Activated T-helper 1 cell treated with anti-CD3 and anti-CD28 coated beads, Interleukin-12 subunit alpha, Interleukin-12 subunit beta, Interleukin-2, Interleukin-4 antibody, amounts not matched to agents 30 ng/mL and 10 ng/mL and 1 ng/mL, durations not matched to agents 14 hours and 24 hours and 36 hours (primary cell): ENCODE data around the gene AP1AR. TPM values are rescaled to one million over a fixed set of nuclear protein-coding genes. Genes with fewer than 3 reads are reported as not detected.
"Not testable (repeated sequence)": the region's sequence is repeated elsewhere in the genome, so short reads cannot be mapped to it uniquely, and the experiment has no call there.

ENCODE experiments used
- DNase-seq: peaks from one replicate; pipeline ENCODE4 v3.0.0; 2021; ENCODE audit warnings: low spot score
- H3K27ac Mint-ChIP-seq: one replicate; pipeline ENCODE4 v1.8.0; 2021; ENCODE audit warnings: mild to moderate bottlenecking, mixed read lengths
- H3K27me3 Mint-ChIP-seq: one replicate; pipeline ENCODE4 v1.8.0; 2022; ENCODE audit warnings: mild to moderate bottlenecking, moderate library complexity, mixed read lengths; ENCODE audit not compliant: insufficient read depth
- H3K36me3 Mint-ChIP-seq: one replicate; pipeline ENCODE4 v1.8.0; 2021; ENCODE audit warnings: low read depth, mixed read lengths
- H3K4me1 Mint-ChIP-seq: one replicate; pipeline ENCODE4 v1.8.0; 2021; ENCODE audit warnings: low read depth, mixed read lengths
- H3K4me3 Mint-ChIP-seq: one replicate; pipeline ENCODE4 v1.8.0; 2021; ENCODE audit warnings: mild to moderate bottlenecking, moderate library complexity, mixed read lengths
- H3K9me3 Mint-ChIP-seq: one replicate; pipeline ENCODE4 v1.8.0; 2021; ENCODE audit warnings: mixed read lengths
- intact Hi-C: fragments of 100-400 bp; cut with micrococcal nuclease; formaldehyde crosslinking; loops from one replicate; pipeline ENCODE4 v1.15.1; 2024
- total RNA-seq: library from RNA; stranded (reverse); gene quantifications from 2 replicates; pipeline ENCODE4 v1.2.3, GENCODE V29; 2022

The AP1AR gene
- total RNA-seq, 1 donor from 2014 or later = 25.1 TPM

DNA sequence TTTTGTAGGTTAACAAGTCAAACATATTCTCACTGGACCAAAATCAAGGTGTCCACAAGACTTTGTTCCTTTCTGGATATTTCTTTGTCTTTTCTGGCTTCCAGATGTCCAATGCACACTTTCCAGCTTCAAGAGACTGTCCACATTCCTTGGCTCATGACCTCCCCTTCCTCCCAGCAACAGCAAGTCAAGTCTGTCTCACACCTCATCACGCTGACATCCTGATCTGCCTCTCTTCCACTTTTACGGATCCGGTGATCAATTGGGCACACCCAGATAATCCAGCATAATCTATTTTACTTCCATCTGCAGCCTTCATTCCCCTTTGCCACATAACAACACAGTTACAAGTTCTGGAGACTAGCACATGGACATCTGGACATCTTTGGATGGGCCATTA, 44.5 kb downstream of the AP1AR start:
- Mint-ChIP-seq H3K4me3 (no peak overlapping the region), H3K4me1 (peaks cover 65% of the 10 kb centered on the region), H3K27me3 (no peaks in the 10 kb centered on the region), H3K9me3 (no peaks in the 10 kb centered on the region), H3K27ac (no peak overlapping the region), H3K36me3 (peaks cover 36% of the 10 kb centered on the region)
- DNase-seq = no peak
- intact Hi-C loops = no loop called here

GRCh38 chr4:112277220-112277619, 45.6 kb downstream of the AP1AR start:
- Mint-ChIP-seq H3K27me3 (no peaks in the 10 kb centered on the region), H3K4me1 (peaks cover 70% of the 10 kb centered on the region), H3K9me3 (peaks cover 9% of the 10 kb centered on the region), H3K4me3 (no peak overlapping the region), H3K36me3 (peaks cover 44% of the 10 kb centered on the region), H3K27ac (no peak overlapping the region)
- intact Hi-C loops = no loop called here
- DNase-seq = no peak

DNA sequence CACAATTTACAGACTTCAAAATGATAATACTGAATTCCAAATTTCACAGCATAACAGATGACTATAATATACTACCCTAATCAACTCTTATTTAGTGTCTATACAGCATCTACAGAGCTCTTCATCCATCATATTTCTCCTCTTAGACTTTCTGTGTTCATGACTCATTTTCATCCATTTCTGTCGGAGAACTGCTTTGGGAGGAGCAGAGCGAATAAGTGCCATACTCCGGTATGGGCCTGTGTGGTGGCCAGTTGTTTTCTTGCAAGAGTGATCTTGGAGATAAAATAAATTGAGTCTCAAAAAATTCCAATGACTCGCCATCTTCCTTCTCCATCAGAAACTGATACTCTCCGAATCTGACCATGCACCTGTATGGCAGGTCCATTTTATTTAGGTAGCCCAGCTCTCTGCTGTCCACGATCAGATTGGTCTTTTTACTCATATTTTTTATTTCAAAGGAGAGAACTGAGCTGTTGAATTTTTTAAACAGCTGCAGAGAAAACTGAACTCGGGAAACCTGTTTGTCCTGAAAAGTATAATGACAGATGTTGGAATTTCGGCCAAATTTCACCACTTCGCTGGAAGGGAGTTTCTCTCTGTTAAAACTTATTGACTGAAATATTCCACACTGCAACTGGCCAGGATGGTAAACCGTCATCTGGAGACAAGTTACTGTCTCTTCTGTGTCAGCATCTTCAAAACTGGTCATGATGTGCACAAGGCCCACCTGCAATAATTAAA, 46.3 kb downstream of the AP1AR start:
- intact Hi-C loops = no loop called here
- no peak overlapping the region for H3K4me3 Mint-ChIP-seq
- H3K27me3 Mint-ChIP-seq = no peaks in the 10 kb centered on the region
- no peak for DNase-seq
- peak overlapping the region; percentile 27 for H3K27ac Mint-ChIP-seq
- peaks cover 51% of the 10 kb centered on the region for H3K36me3 Mint-ChIP-seq
- peaks cover 11% of the 10 kb centered on the region for H3K9me3 Mint-ChIP-seq
- peaks cover 76% of the 10 kb centered on the region for H3K4me1 Mint-ChIP-seq

DNA sequence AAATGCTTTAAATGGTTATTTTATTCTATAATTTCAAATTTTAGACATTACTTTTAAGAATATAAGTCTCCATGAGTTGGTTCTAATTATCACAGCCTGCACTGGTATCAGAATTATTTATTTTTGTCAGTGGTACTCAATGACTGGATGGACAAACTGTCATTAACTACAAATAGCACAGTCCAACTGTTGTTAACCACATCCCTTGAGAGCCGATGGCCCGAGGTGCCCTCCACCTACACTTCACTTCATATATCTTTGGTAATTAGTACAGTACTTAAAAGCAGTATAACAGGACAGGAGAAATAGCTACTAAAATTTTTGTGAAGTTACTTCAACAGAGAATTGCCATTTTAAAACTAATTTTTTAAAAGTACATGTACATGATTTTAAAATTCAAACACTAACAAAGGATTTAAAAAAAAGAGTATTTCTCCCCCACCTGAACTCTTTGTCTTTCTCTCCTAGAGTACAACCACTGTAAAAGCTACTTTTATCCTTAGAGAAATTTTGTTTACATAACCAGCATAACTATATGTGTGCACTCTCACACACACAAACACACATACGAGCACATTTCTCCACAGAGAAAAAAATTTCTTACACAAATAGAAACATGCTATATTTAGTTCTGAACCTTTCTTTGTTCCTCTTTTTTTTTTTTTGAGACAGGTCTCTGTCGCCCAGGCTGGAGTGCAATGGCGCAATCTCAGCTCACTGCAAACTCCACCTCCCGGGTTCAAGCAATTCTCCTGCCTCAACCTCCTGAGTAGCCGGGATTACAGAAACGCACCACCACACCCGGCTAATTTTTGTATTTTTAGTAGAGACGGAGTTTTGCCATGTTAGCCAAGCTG, 47.7 kb downstream of the AP1AR start:
- H3K4me3 Mint-ChIP-seq = no peak overlapping the region
- peak overlapping the region; percentile 73 for H3K27ac Mint-ChIP-seq
- H3K4me1 Mint-ChIP-seq = peaks cover 77% of the 10 kb centered on the region
- no peak for DNase-seq
- no peaks in the 10 kb centered on the region for H3K27me3 Mint-ChIP-seq
- intact Hi-C loops = no loop called here
- peaks cover 11% of the 10 kb centered on the region for H3K9me3 Mint-ChIP-seq
- peaks cover 53% of the 10 kb centered on the region for H3K36me3 Mint-ChIP-seq

GRCh38 chr4:112279882-112280315, 48.3 kb downstream of the AP1AR start:
- no peaks in the 10 kb centered on the region for H3K27me3 Mint-ChIP-seq
- DNase-seq = no peak
- H3K9me3 Mint-ChIP-seq = peaks cover 11% of the 10 kb centered on the region
- H3K4me1 Mint-ChIP-seq = peaks cover 83% of the 10 kb centered on the region
- peaks cover 51% of the 10 kb centered on the region for H3K36me3 Mint-ChIP-seq
- peak overlapping the region; percentile 19 for H3K27ac Mint-ChIP-seq
- H3K4me3 Mint-ChIP-seq = no peak overlapping the region
- intact Hi-C loops = no loop called here

GRCh38 chr4:112280386-112281056, 48.9 kb downstream of the AP1AR start:
- no peak for DNase-seq
- no peaks in the 10 kb centered on the region for H3K27me3 Mint-ChIP-seq
- peaks cover 48% of the 10 kb centered on the region for H3K36me3 Mint-ChIP-seq
- peaks cover 11% of the 10 kb centered on the region for H3K9me3 Mint-ChIP-seq
- no peak overlapping the region for H3K4me3 Mint-ChIP-seq
- H3K4me1 Mint-ChIP-seq = peaks cover 79% of the 10 kb centered on the region
- no peak overlapping the region for H3K27ac Mint-ChIP-seq
- intact Hi-C loops = no loop called here

DNA sequence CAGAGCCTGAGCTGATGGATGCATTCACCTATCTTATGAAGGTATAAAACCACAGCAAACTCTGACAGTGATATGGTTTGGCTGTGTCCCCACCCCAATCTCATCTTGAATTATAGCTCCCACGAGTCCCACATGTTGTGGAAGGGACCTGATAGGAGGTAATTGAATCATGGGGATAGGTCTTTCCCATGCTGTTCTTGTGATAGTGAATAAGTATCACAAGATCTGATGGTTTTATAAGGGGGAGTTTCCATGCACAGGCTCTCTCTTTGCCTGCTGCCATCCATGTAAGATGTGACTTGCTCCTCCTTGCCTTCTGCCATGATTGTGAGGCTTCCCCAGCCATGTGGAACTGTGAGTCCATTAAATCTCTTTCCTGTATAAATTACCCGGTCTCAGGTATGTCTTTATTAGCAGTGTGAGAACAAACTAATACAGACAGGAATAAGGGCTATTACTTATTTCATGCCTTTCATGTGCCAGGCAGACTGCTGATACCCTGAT, 50.4 kb downstream of the AP1AR start:
- H3K36me3 Mint-ChIP-seq = peaks cover 42% of the 10 kb centered on the region
- peaks cover 90% of the 10 kb centered on the region for H3K4me1 Mint-ChIP-seq
- peak overlapping the region; percentile 87 for H3K4me3 Mint-ChIP-seq
- H3K27ac Mint-ChIP-seq = peak overlapping the region; percentile 34
- H3K27me3 Mint-ChIP-seq, DNase-seq, intact Hi-C loops: not testable (repeated sequence)
- H3K9me3 Mint-ChIP-seq = peaks cover 11% of the 10 kb centered on the region

GRCh38 chr4:112282860-112283667, 51.5 kb downstream of the AP1AR start:
- H3K4me3 Mint-ChIP-seq = peak overlapping the region; percentile 87
- no peaks in the 10 kb centered on the region for H3K27me3 Mint-ChIP-seq
- H3K27ac Mint-ChIP-seq = peak overlapping the region; percentile 71
- H3K4me1 Mint-ChIP-seq = peaks cover 91% of the 10 kb centered on the region
- no peak for DNase-seq
- peaks cover 11% of the 10 kb centered on the region for H3K9me3 Mint-ChIP-seq
- intact Hi-C loops = no loop called here
- H3K36me3 Mint-ChIP-seq = peaks cover 35% of the 10 kb centered on the region

GRCh38 chr4:112284166-112284565, 52.6 kb downstream of the AP1AR start:
- intact Hi-C loops = loop anchor here (1.0 kb wide), 1 partner anchor 10 kb away; no protein-coding TSS in a partner anchor
- Mint-ChIP-seq H3K27me3 (no peaks in the 10 kb centered on the region), H3K36me3 (peaks cover 28% of the 10 kb centered on the region), H3K27ac (peak overlapping the region; percentile 59), H3K4me1 (peaks cover 91% of the 10 kb centered on the region), H3K4me3 (peak overlapping the region; percentile 87), H3K9me3 (peaks cover 11% of the 10 kb centered on the region)
- no peak for DNase-seq

GRCh38 chr4:112284662-112285411, 53.2 kb downstream of the AP1AR start:
- H3K4me1 Mint-ChIP-seq = peaks cover 91% of the 10 kb centered on the region
- intact Hi-C loops = loop anchor here (1.0 to 5.0 kb wide), 6 partner anchors 11 to 1758 kb away; partner anchors contain the start of gene AP1AR
- no peak for DNase-seq
- H3K4me3 Mint-ChIP-seq = peak overlapping the region; percentile 87
- peaks cover 27% of the 10 kb centered on the region for H3K36me3 Mint-ChIP-seq
- peaks cover 11% of the 10 kb centered on the region for H3K9me3 Mint-ChIP-seq
- no peaks in the 10 kb centered on the region for H3K27me3 Mint-ChIP-seq
- H3K27ac Mint-ChIP-seq = peak overlapping the region; percentile 95

GRCh38 chr4:112287258-112287989, 55.8 kb downstream of the AP1AR start:
- no peak for DNase-seq
- Mint-ChIP-seq H3K27me3 (no peaks in the 10 kb centered on the region), H3K36me3 (peaks cover 13% of the 10 kb centered on the region), H3K27ac (peak overlapping the region; percentile 93), H3K4me1 (peaks cover 73% of the 10 kb centered on the region), H3K9me3 (peaks cover under 1% of the 10 kb centered on the region), H3K4me3 (peak overlapping the region; percentile 87)
- intact Hi-C loops = loop anchor here (2.0 to 5.0 kb wide), 5 partner anchors 15 to 1760 kb away; partner anchors contain the start of genes LARP7 and ZGRF1
